Measurements from ENCODE around the gene DOK6.

GRCh38 chr18:69365658-69366057, 35.0 kb upstream of the DOK6 start:
- TF ChIP-seq MAX (IDR thresholded peaks at IDR 0.05; ENCODE audit: insufficient read depth, insufficient read length) (no peak), POLR2AphosphoS5 (IDR thresholded peaks at IDR 0.05; ENCODE audit: insufficient read depth, low read depth, low read length) (no peak), POLR2A (IDR thresholded peaks at IDR 0.05; ENCODE audit: low read depth, low read length) (no peak), JUN (IDR thresholded peaks at IDR 0.05; ENCODE audit: borderline replicate concordance, insufficient read depth, insufficient read length, low read depth) (no peak)

Data from endothelial cell of umbilical vein (primary cell).